ENCODE results near the gene TSPEAR.

DNA sequence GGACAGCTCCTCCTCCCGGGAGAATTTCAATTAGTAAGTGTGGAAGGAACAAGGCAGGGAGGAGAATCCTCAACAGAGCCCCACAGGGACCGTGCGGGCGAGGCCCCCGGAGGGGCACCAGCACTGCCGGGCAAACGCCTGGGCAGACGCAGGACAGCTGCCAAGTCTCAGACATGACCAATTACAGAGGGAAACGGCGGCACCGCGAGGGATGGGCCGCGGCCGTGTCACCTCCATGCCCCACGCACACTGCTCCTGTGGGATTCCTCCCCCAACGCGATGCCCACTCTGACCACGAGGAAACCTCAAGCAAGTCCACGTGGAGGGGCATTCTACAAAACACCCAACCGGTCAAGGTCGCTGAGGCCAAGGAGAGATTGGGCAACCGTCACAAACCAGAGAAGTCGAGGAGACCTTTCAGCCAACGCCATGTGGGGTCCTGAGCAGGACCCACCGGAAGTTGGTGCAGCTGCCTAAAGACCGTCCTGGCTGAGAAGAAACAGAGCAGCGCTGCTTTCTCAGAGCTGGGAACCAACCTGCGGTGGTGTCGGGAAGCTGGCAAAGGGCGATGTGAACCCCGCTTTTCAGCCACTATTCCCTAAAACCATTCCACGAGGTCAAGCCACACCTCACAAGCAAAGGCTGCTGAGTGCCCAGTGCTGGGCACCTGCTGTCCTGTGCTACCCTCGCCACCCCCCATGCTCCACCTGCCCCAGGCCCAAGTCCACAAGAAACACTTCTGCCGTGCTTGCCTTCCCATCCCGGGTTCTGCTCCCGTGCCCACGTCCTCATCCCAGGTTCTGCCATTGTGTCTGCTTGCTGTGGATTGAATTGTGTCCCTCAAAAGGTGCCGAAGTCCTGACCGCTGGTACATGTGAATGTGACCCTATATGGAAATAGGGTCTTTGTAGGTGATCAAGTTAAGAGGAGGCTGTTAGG is 139.3 kb downstream of the TSPEAR start:
- TF ChIP-seq, protein P1, sequence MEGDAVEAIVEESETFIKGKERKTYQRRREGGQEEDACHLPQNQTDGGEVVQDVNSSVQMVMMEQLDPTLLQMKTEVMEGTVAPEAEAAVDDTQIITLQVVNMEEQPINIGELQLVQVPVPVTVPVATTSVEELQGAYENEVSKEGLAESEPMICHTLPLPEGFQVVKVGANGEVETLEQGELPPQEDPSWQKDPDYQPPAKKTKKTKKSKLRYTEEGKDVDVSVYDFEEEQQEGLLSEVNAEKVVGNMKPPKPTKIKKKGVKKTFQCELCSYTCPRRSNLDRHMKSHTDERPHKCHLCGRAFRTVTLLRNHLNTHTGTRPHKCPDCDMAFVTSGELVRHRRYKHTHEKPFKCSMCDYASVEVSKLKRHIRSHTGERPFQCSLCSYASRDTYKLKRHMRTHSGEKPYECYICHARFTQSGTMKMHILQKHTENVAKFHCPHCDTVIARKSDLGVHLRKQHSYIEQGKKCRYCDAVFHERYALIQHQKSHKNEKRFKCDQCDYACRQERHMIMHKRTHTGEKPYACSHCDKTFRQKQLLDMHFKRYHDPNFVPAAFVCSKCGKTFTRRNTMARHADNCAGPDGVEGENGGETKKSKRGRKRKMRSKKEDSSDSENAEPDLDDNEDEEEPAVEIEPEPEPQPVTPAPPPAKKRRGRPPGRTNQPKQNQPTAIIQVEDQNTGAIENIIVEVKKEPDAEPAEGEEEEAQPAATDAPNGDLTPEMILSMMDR (IDR thresholded peaks at IDR 0.05 in 4 of 5, conservative IDR thresholded peaks at IDR 0.05 in 1 of 5): no peak
- no peak for TF ChIP-seq POLR2A (IDR thresholded peaks at IDR 0.05)

Measured in gastrocnemius medialis (tissue), 4 donors.